CD4-positive, alpha-beta T cell treated with Interleukin-4 for 4 hours (primary cell): ENCODE results near the gene AFAP1L1.
"Not testable (repeated sequence)": the region's sequence is repeated elsewhere in the genome, so short reads cannot be mapped to it uniquely, and the experiment has no call there.

Experiments
- DNase-seq: peaks from one replicate; pipeline ENCODE4 v3.0.0-alpha.2; 2020

AFAP1L1 gene

DNA sequence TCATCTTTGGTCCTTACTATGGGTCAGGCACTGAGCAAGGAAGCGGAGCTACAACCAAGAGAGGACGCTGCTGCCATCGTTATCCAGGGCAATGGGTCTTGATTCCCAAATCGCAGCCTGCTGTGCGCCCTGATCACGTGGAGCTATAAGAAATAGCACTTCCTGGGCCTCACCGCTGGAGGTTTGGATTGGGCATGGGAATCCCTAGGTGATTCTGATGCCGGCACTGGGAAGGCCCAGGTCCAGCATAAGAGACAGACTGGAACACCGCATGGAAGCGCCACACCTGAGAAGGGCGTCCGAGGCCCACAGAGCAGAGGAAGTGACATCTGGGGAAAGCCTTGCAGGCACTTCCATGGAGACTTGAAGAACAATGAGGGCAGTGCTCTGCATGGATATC is 104.4 kb downstream of the AFAP1L1 start:
- DNase-seq = no peak

DNA sequence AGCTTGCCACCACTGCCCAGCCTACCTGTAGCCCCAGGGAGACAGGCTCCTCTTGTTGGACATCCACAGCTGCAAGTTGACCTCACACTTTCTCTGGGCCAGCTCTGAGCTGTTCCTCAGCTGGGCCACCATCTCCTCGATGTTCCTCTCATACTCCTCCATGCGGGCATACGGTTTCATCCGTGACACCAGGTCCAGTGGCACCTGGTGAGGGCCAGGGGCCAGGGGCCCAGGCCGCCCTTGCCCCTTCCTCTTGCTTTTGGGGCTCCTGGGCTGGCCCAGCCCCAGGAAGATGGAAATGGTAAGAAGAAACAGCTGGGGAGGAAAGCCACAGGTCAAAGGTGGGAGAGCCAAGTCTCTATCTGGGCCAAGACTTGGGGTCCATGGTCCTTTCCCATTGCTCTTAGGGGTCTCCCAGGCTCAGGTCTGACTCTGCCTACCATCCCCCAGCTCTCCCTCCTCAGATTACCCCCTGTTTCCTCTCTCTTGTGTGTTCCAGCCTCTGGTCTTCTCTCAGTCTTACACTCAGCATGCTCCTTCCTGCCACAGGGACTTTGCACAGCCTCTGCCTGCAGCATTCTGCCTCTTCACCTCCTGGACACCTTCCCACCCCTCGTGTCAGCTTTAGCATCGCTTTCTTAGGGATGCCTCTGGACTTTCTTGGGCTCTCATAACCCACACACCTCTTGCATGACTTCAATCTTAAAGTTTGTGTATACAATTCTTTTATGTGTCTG is 105.2 kb downstream of the AFAP1L1 start:
- DNase-seq = no peak

DNA sequence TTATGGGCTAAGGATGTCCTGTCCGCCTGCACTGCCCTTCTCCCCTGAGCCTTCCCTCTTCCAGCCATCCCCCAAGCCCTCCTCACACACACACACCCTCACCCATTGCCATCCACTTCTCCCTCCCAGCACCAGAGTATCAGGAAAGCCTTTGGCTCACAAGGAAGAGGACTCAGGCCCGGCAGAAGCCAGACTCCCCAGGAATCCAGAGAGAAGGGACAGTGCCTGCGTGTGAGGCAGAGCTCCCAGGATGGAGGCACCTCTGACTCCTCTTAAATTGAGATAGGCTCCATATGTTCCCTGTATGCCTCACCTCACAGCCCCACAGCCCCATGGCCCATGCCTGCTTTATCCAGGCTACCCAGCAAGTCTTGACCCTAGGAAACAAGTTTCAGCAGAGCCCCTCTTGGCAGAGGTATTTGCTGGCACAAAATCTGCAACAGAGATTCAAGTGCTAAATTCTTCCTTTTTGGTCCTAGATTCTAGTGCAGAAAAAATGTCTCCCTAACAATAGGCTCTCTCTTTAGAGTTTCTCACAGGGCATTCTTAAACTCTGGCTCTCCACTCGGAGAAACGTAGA is 106.7 kb downstream of the AFAP1L1 start:
- no peak for DNase-seq

DNA sequence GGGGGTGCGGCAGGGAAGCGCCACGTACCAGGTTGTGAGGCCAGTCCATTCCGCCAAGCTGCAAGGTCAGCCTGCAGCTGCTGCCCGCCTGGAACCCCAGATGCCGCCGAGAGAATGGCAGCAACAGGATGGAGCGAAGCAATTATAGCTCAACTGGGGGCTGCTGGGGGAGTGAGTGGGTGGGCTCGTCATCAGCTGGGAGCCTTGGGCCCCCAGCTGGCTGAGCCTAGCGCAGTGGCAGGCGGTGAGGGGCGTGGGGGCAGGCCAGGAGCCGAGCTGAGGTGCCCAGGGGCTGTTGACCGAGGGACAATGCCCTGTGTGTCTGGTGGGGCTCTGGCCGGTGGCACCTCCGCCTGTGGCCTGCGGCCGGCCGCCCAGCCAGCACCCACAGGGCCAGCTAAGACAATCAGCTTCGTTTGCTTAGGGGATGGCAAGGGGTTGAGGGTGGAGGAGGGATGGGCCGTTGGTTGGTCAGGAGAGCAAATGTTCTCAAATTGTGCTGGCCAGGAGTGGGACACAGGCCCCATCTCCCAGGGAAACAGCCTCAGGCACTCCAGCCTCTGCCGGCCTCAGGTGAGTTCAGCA is 107.6 kb downstream of the AFAP1L1 start, which contains the start of gene IL17B:
IL17B (minus strand) TSS at position 116 of the 585 bp plus-strand sequence; CDS start at position 49, 67 bp downstream.
- no peak for DNase-seq

DNA sequence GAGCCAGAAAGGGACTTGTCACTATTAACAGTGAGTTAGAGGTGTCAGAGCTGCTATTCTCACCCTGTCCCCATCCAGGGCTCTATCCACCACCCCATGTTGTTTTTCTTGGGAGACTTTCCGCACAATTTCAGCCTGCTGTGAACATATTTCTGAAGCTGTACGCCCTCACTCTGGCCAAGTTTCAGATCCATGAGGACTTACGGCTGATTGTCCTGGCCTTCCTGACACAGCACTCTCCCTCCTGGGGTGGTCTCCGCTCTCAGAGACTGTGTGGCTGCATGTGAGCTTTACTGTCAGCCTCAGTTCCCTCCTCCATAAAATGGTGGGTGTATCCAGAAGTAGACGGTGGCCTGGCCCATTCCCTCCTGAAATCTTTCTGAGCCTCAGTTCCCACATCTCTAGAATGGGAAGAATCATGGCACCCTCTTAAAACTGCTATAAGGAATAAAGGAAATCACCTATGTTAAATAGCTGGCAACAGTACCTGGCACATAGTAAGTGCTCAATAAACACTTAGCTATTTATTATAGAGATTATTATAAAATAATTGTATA is 108.2 kb downstream of the AFAP1L1 start:
- DNase-seq = no peak

DNA sequence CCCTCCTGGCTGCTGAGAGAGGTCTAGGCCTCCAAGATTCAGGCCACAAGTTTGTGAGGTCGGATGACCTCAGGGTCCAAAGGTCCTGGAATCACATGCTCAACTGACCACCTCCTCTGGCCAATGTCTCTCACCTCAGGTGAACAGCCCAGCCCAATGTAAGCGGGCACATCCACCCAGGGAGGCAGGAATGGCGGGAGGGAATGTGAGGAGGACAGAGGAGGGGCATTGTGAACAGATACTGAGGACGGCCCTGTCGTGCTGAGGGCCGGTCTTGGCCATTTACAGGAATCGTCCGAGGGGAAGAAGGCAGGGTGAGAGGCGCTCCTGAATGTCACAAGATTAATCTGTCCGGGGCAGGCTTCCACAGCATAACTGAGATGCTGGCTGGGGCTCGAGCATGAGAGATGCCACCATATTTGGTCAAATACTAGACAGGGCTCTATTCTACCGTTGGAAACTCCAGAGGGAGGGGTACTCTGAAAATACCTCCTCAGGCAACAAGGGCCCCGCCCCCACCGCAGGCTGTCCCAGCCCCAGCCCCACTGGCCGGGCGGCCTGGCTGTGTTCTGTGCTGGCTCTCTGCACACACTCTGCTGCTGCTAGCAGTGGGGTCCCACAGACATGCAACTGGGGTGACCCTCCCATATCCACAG is 108.9 kb downstream of the AFAP1L1 start:
- DNase-seq = no peak

DNA sequence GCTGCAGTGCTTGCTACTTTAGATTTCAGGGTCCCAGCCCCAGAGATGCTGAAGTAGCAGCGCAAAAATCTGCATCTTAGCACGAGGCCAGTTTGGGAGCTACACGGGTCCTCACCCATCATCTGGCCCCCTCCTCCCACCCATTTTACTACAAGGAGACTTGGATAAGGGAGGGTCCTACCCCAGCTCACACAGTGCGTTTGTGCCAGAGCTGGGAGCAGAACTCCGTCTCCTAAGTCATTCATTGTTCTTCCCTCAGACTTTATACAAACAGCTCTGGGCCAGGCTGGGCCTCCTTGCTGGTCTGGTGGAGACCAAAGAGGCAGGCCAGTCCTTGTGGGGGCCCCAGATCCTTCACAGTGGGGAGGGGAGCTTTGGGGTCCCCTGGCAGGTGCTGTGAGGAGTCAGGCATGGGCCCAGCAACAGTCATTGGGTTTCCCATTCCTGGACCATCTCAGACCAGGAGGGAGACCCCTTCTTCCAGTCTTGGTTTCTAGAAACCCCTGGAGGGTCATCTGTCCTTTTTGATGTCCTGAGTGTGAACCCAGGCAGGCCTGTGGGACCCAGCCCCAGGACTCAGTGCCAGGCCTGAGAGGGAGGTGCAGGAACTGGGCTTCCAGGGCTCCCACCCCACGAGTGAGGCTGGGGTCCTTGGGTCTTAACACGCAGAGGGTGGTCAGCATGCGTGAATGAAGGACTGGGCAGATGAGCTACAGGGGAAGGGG is 109.8 kb downstream of the AFAP1L1 start:
- DNase-seq = no peak

DNA sequence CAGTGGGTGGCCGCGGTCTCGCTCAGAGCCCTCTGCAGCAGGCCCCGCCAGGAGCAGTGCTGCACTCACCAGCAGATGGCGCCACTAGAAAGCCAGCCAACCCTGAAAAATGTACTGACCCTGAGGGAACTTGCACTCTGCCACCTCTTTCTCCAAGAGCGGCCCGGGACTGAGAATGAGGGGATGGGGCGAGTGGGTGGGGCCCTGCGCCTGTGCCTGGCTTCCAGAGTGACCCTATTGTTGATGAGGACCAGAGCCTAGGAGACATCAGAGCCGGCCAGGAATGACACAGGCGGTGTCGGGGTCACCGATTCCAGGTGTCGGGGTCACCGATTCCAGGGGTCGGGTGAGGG is 110.3 kb downstream of the AFAP1L1 start:
- peak; percentile 67 for DNase-seq

DNA sequence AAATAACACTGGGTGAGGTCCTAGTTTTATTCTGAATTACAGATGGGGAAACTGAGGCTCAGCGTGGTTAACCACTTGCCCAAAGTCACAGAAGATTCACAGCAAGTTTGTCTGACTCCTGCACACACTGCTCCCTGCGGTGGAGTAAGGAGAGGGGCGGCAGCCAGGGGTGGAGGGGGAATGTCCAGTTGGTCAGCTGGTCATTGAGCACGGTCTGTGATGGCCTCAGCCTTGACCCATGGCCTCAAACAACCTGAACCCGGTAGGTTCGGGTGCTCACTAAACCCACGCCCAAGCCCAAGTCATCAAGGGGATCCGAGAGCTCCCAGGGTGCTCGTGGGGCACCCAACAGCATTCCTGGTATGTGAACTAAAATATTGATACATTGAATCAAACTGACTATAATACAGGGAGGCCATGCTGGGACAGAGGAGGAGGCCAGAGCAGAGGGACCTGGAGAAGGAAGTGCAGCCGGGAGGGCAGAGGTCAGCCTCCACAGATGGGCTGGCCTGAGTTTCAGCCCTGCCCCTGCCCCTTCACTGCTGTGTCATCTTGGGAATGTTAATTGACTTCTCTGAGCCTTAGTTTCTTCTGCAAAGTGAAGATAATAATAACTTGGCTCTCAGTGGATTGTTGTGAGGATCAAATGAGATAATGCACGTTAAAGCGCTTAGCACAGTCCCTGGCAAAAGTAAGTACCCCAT is 111.0 kb downstream of the AFAP1L1 start:
- no peak for DNase-seq

DNA sequence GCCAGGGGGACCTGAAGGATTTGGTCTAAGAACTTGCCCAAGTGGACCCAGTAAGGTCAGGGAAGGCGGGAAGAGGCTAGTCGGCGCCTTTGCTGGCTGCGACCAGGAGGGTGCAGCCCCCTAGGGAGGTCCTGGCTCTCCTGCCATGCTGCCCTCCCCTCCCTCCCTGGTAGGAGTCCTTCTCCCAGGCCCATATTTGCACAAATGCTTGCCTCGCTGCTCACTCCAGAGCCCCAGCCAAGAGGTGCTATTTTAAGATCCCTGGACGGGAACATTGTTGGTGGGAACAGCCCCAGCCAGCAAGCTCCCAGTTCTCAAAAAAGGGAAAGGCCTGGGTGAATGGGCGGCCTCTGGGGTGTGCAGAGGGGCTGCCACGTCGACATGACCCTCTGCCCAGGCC is 111.7 kb downstream of the AFAP1L1 start:
- no peak for DNase-seq

DNA sequence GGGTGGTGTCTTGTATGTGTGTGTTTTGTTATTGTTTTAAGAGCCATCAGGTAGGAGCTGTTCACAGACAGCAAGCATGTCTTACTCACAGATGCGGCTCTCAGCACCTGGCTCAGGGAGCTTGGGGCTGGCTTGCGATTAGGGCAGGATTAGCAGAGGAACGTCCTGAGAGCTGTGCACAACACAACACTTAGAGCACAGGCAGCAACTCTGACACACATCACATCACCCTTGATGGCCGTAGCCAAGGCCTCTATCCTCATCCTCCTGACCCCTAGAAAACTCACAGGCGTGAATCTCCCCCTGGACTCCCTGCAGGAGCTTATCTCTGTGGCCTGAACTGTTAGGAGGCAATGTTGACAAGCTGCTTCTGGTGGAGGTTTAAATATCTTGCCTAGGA is 114.5 kb downstream of the AFAP1L1 start:
- no peak for DNase-seq

DNA sequence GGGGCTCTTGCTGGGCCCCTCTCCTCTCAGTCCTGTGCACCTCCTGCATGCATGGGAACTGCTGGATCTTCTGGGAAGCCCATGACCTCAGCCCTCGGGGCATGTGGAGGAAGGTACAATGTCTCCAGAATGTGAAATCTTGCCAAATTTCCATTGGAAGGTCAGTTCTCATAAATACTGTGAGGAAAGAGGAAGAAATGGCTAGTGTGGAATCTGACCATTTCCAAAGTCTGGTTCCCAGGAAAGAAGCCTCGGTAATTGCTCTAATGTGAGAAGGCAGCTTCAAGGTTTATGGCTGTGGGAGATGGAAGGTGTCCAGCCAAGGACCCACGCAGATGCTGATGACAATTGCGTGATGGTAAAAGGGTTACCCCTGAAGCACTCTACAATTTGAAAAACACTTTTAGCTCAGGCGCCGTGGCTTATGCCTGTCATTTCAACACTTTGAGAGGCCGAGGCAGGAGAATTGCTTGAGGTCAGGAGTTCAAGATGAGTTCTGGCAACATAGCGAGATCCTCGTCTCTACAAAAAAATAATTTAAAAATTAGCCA is 115.5 kb downstream of the AFAP1L1 start:
- no peak for DNase-seq

DNA sequence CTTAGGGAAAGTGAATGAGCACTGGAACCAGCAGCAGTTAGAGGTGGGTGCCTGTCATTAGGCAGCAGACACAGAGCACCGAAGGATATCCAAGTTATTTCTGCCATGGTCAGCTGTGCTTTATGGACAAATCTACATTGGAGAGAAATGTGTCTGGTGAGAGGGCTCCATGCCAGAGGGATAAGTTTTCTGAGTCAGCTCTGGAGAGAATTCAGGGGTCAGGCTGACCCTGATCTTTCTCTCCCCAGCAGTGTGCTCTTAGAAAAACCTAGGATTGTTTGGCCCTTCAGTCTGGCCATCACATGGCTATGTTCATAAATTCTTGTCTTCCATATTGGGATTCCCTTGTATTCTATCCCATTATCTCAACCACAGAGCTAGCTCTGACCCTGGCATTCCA is 116.3 kb downstream of the AFAP1L1 start:
- no peak for DNase-seq

DNA sequence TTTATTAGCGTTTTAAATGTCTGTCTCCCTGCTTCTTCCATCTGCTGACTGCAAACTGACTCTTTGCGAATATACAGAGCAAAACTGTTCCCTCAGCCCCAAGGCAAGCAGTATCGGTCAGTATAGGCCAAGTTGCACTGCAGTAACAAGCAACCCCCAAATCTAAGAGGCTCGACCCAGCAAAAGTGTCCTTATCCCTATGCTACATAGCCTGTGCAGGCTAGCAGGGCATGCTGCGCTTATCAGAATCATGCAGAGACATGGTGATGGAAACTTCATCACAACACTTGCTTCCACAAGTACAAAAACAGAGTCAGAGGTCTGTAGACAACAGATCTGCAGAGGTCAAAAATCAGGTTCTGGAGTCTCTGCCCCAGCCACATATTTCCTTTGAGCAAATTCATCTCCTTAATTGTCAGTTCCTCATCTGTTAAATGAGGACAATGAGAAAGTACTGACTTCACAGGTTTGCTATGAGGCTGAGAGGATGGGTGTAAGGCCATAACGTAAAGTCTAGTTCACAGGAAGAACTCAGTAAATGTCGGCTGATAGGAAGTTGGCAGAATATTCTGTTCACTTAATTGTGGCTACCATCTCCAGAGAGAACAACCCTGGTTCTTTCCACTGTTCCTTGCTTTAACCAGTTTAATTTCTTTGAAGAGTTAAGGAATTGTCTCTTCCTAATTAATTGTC is 117.0 kb downstream of the AFAP1L1 start:
- DNase-seq = no peak

DNA sequence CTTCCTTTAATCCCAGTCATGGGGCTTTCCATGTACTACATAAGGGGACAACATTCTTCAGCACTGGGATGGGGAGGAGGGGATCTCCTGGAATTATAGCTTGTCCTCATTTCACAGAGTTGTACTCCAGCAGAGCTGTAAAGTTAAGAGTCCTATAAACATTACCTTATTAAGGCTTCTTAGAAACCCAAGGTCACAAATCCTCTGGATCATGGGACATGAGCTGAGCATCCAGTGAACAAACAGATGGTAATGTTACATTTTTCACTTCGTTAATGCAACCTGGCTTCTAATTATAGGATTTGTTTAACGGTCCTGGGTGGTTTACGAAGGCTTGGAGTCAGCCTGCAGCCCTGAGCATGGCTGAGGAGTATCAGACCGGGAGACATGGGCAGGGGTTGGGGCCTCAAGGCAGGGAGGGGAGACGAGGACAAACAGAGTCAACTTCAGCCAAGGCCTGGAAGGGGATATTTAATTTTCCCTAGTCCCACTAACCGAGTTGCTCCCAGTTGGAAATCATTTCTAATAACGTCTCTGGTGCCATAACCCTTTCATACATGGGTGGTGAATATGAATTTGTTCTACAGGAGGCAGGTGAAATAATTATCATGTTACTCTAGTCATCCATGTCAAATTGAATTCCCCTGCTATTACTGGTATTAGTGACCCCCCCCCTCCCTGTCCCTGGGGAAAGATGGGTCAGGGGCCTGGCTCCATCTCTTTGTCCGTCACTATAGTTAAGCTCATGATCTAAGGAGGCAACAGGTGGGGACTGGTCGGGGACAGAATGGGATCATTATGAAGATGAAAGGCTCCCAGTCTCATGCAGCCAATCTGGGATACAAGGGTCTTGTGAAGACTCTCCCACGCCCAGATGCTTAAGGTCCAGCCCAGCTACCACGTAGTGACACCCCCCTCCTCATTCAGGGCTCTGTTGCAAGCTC is 118.2 kb downstream of the AFAP1L1 start:
- DNase-seq = no peak

DNA sequence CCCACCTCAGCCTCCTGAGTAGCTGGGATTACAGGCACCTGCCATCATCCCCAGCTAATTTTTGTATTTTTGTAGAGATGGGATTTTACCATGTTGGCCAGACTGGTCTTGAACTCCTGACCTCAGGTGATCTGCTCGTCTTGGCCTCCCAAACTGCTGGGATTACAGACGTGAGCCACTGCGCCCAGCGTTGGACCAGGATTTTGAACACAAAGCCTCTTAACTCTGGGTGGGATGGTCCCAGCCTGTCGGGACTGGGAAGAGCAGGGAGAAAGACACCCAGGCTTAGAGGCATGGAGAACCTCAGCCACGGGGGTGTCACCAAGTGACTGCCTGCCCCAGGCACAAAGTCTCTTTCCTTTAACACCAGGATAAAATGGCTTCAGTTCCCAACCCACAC is 119.4 kb downstream of the AFAP1L1 start:
- DNase-seq = not testable (repeated sequence)
